Renal cortex interstitium (tissue), 11 donors: Measurements from ENCODE around the gene IL18. TPM values are rescaled to one million over a fixed set of nuclear protein-coding genes. Genes with fewer than 3 reads are reported as not detected.
"Not testable (repeated sequence)": the region's sequence is repeated elsewhere in the genome, so short reads cannot be mapped to it uniquely, and the experiment has no call there.

Experiments used
- DNase-seq, 11 donors: peaks; one replicate each; pipeline ENCODE4 v3.0.0-alpha.2; 2013; ENCODE audit warnings: low read depth in 9 of 11, low spot score in 4 of 11; ENCODE audit errors: extremely low read depth in 1 of 11
- polyA plus RNA-seq, 3 donors: library from polyadenylated mRNA; unstranded; fragments of 120-200 nt; gene quantifications; one replicate each; pipeline ENCODE4 v1.2.1, GENCODE V29; 2013; ENCODE audit not compliant: insufficient read length in 3 of 3

IL18 gene
- polyA plus RNA-seq, 3 donors = 5.3 to 12.5 (median 8.3) TPM

DNA sequence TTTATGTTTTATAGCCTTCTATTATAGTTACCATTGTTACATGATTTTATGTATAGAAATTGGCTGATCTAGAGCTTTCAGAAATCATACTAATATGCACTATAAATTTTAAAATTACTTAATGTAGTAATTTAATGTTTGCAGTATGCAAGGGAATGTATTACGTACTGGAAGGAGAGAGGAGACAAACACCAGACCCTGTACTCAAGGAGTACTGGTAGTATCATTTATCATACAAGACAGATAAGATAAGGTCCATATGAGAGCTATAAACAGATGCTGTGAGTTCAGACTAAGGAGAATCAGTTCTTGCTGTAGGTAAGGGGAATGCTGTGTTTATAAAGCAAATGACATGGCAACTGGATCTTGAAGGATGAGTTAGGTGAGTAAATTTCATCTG, 12.2 kb upstream of the IL18 start:
- no peak for DNase-seq

GRCh38 chr11:112175599-112175952, 11.7 kb upstream of the IL18 start:
- no peak for DNase-seq

DNA sequence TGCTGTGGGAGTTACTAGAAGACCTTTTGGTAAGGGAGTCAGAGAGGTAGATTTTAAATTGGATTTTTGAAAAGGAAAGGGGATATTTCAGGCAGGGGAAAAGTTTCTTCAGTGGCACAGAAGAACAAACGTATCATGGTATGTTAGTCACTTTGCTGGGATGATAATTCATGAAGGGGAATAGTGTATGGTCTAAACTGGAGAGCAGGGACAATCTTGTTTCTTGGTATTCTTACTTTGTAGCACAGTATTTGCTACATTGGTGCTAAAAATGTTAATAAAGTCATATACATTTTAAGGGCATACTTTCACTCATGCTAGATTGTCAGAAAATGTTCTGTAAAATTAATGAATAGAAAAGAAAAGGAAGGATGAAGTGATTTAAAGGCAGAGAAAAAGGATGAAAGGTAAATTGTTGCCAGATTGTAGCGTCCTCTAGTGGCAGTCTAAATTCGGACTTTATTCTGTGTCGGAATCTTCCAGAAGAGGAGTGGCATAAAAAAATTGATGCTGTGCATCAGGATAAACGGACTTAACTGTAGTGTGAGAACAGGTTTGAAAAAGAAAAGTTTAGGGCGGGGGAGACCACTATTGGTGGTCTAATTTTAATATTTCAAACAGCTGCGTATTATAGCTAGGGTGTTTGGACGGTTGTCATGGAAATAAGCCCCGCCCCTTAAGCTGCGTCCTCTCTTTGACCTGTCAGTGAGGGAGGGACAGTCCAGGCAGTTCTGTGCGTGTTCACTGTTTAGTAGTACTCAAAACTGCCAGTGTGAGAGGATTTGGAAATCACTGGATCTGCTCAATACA, 11.1 kb upstream of the IL18 start, which contains the start of gene BCO2:
Gene BCO2, plus strand, starts transcription at position 724 of the 810 bp plus-strand sequence. CDS start 90 bp downstream, outside the sequence.
- peak; percentile 62 to 87 (median 80) for DNase-seq

DNA sequence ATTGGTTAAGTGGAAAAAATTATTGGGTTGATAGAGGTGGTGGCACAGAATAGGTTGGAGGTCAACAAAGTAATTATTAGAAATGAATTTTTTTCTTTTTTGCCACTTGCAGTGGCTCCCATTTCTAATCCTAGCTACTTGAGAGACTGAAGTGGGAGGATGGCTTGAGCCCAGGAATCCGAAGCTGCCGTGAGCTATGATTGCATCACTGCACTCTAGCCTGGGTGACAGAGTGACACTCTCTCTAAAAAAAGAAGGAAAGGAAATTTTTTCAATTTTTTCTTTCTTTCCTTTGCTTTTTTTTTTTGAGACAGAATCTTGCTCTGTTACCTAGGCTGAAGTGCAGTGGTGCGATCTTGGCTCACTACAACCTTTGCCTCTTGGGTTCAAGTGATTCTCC, 9.3 kb upstream of the IL18 start:
- no peak for DNase-seq

- no peak for DNase-seq
Measured at GRCh38 chr11:112172362-112172994, 8.6 kb upstream of the IL18 start.

DNA sequence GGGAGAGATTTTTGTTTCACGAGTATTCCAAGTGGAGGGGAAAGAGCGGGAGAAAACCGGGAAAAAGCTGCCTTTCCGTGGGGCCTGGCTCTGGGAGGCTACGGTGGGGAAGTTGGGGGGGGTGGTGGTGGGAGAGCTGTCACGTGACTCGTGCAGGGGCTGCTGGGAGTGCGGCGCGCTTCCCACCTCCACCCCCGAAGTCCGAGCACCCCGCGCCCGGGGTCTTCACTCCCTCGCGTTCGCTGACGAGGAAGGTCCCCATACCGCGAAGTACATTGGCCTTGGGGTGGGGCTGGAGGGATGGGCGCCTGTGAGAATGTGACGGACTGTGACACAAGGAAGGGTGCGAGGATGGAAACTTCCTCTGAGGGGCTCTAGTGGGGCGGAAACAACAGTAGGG, 3.3 kb upstream of the IL18 start, which contains the start of gene TEX12:
Gene TEX12, plus strand, starts transcription at position 228 of the 400 bp plus-strand sequence. CDS start 1,897 bp downstream, outside the sequence.
- DNase-seq = no peak

DNA sequence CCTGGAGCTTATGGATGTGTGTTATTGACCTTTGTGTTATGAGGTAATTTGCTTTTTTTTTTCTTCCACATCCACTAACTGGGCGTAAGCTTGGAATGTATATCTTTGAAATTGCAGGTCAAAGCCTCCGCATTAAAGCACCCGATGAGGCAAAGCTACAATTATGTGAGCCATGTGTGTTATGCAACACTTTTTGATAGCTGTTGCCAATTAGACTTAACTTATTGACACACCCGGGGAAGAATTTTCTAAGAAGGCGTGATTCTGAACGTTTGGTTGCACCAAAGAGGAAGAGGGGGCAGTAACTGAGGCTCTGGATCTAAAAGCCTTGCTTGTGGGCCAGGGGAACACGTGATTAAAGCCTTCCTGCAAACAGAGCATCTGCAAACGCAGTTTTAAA, 2.7 kb upstream of the IL18 start:
- no peak for DNase-seq

DNA sequence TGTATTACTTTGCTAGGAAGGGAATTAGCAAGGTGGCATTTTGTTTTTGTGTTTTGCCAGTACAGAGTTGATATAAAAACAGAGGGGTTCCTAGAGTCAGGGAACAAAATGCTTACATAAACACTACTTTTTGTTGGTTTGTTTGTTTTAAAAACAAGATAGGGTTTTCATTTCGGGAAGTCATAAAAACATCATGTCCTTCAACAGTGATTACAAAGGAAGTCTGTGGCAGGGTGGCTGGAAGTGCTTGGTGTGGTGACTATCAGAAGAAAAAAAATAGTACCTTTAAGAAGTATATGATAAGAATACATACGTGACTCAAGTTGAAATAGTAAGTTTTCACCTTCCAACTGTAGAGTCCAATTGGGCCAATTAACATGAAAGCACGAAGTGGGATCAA, 1.2 kb upstream of the IL18 start:
- peak in 2 of 11 donors; percentile 4 to 12 for DNase-seq

DNA sequence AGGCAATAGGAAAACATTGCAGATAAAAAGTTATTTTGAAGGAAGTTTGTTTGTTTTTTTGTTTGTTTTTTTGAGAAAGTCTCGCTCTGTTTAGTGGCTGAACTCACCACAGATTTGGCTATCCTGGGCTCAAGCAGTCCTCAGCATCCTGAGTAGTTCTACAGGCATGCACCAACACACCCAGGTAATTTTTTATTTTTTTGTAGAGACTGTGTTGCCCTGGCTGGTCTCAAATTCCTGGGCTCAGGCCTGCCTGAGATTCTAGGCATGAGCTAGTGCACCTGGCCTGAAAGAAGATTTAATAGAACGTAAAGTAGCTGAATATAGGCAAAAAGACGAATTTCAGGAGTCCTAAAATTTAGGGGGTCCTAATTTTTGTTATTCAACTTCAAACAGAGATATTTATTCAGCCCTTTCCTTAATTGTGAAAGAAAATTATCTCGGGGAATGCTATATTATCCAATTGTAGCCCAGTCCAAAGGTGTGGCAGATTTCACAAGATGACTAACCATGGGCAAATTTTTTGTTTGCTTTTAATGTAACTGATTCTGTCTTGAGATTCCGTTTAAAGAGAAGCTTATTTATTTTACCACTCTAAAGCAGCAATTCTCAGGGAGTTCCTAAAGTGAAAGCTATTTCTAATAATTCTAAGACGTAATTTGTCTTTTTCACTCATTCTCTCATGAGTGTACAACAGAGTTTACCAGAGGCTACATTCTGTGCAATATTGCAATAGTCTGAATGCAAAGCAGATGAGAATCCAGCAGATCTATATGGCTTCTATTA, 940 bp downstream of the IL18 start:
- no peak for DNase-seq

DNA sequence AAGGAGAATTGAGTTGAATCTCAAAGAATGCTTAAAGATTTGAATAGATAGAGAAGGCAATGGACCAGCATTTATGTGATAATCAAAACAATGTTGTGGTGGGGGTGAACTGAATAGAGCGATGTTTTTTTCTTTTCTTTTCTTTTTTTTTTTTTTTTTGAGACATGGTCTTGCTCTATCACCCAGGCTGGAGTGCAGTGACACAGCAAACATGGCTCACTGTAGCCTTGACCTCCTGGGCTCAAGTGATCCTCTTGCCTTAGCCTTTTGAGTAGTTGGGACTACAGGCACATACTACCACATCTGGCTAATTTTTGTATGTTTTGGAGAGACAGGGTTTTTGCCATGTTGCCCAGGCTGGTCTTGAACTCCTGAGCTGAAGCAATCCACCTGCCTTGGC, 1.7 kb downstream of the IL18 start:
- not testable (repeated sequence) for DNase-seq

DNA sequence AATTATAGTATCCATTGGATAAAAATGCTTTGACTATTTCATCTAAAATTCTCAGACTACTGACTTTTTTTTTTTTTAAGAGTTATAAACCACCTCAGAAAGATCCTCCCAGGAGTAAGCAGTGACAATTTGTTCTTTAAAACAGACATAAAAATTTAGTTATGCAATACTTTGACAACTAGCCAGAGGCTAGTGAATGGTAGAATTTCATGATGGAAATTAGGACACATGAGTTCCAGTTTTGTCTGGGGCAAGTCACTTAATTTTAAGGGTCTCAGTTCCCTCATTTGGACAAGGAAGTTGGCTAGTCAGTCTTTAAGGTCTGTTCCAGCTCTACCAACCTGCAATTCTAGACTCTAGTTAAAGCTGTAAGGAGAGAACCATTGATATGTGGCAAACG, 2.9 kb downstream of the IL18 start:
- no peak for DNase-seq

DNA sequence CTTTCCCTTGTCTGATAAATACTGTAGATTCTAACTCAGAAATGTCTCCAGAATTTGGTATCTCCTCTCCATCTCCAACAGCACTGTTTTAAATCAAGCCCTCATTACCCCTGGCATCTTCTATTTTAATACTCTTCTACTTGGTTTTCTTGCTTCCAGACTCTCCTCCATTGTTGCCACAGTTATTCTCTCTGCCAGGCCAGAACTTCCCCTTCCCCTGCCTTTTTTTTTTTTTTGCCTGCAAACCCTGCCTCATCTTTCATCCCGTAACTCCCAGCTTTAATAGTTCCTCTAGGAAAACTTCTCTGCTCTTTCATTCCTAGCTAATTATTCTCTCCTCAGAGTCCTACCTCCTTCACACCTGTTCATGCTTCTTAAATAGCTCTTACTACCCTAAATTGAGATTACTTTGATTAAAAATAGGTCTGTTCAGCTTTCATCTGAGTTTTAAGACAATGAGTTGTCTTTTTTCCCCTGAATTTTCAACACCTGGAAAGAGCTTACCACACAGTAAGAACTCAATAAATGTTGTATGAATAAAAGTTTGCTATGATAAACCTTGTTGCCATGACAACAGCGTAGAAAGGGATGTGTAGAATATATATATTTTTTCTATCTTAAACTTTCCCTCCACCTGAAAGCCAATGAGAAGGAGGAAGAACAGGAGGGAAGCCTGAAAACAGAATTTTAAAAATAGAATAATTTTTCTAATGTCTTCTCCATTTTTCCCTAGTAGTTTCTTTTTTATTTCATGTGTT, 3.6 kb downstream of the IL18 start:
- no peak for DNase-seq

- no peak for DNase-seq
Measured at GRCh38 chr11:112159098-112160065, 4.5 kb downstream of the IL18 start.

DNA sequence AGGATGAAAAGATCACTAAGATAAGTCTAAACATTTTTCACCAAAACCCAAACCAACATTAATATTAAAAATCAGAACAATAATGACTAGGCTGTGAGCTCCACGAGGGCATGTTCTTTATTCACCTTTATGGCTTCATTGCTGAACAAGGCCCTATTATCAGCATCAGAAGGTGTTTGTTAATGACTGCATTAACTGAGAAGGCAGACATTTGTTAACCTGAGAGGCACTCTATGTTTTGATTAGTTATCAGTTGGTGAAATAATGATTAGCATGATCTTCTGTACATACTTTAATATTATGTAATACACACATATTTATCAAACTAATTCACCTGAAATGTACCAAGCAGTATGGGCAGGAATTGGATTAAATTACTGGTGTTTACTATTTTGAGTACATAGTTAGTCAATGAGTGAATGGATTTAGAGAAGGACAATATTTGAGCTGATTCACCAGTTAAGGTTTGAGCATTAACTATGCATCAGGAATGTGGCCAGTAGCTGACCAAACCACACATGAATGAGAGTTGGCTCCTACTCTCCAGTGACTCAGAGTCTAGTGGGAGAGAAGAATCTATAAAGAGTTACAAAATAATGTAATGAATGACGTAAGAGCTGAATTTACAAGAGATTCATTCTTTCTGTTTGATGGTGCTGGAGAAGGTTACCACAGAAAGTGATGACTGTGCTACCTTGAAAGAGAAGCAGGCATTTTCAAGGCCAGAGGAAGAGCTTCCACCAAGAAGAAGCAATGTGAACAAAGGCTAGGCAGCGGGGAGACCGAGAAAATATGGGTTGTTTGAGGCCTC, 6.7 kb downstream of the IL18 start:
- no peak for DNase-seq

GRCh38 chr11:112156153-112156955, 7.5 kb downstream of the IL18 start:
- no peak for DNase-seq

DNA sequence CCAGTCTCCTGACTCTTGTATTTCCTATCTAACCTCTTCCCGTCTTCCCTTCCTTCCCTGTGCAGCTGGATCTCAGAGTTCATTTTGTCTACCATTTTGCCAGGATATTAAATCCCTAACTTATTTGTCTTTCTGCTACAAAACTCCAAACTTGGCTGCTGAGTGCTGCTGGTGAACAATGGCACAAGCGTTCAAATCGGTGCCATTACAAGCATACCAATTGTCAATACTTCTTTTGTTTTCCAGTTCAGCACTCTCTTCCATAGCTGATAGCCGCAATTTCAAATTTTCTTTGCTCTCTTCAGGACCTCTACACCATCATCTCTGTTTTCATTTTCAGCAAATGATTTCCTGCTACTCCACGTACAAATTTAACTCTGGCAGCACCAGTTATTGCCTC, 13.4 kb downstream of the IL18 start:
- DNase-seq = no peak
